Nephron (organoid): ENCODE measurements around the gene KCTD16.
A peak's percentile ranks its signal among the peaks of the same experiment; 100 is the strongest.

Experiments used
- H3K27ac Mint-ChIP-seq, 3 experiments: 2 replicates each; pipeline ENCODE4 v1.8.0; 2020; ENCODE audit warnings: mixed read lengths in 3 of 3, mild to moderate bottlenecking in 2 of 3, moderate library complexity in 1 of 3
- H3K27me3 Mint-ChIP-seq: 2 replicates; pipeline ENCODE4 v1.8.0; 2021; ENCODE audit warnings: low read depth, mild to moderate bottlenecking, moderate library complexity, mixed read lengths
- H3K36me3 Mint-ChIP-seq: 2 replicates; pipeline ENCODE4 v1.8.0; 2020; ENCODE audit warnings: low read depth, mixed read lengths
- H3K4me1 Mint-ChIP-seq: 2 replicates; pipeline ENCODE4 v1.8.0; 2020; ENCODE audit warnings: mixed read lengths
- H3K4me3 Mint-ChIP-seq, 3 experiments: 2 replicates each; pipeline ENCODE4 v1.8.0; 2020; ENCODE audit warnings: mild to moderate bottlenecking in 3 of 3, mixed read lengths in 3 of 3, moderate library complexity in 2 of 3
- H3K9me3 Mint-ChIP-seq: 2 replicates; pipeline ENCODE4 v1.8.0; 2020; ENCODE audit warnings: mixed read lengths
- CTCF ChIP-seq, 3 experiments: fragments of 200-600 bp; sonication (generic); IDR thresholded peaks; one replicate each; pipeline ENCODE4 v1.5.0; 2021; ENCODE audit warnings: antibody characterized with exemption in 3 of 3; ENCODE audit not compliant: unreplicated experiment in 3 of 3

KCTD16 gene

GRCh38 chr5:144484124-144484897 lies 313.6 kb downstream of the KCTD16 start:
- Mint-ChIP-seq H3K27me3 (no peaks in the 10 kb centered on the region), H3K4me1 (peaks cover 9% of the 10 kb centered on the region), H3K4me3 (no peak overlapping the region), H3K9me3 (peaks cover 3% of the 10 kb centered on the region), H3K36me3 (no peaks in the 10 kb centered on the region), H3K27ac (no peak overlapping the region)
- TF ChIP-seq CTCF (IDR thresholded peaks at IDR 0.05; ENCODE audit: unreplicated experiment in 3 of 3), result no peak

DNA sequence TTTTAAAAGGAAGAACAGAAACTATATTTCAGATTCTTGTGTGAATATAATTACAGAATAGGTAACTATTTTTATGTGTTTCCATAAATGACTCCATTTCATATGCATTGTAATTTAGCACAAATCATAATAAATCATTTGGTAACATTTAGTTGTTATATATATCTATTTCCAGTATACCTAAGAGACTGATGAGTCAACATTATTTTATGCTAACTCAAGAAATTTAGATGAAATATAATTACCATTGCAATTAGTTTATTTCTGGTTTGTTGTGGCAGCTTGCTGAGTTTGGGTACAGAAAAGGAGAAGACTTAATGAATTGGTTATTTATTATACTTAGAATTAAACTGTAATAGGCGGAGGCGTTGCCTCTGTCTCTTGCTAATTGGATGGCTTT lies 314.9 kb downstream of the KCTD16 start:
- peaks cover 4% of the 10 kb centered on the region for H3K36me3 Mint-ChIP-seq
- no peak overlapping the region for H3K4me3 Mint-ChIP-seq
- TF ChIP-seq CTCF (IDR thresholded peaks at IDR 0.05; ENCODE audit: unreplicated experiment in 3 of 3), result no peak
- H3K9me3 Mint-ChIP-seq, result peaks cover 8% of the 10 kb centered on the region
- H3K27ac Mint-ChIP-seq, result no peak overlapping the region
- H3K27me3 Mint-ChIP-seq, result no peaks in the 10 kb centered on the region
- H3K4me1 Mint-ChIP-seq, result no peaks in the 10 kb centered on the region

DNA sequence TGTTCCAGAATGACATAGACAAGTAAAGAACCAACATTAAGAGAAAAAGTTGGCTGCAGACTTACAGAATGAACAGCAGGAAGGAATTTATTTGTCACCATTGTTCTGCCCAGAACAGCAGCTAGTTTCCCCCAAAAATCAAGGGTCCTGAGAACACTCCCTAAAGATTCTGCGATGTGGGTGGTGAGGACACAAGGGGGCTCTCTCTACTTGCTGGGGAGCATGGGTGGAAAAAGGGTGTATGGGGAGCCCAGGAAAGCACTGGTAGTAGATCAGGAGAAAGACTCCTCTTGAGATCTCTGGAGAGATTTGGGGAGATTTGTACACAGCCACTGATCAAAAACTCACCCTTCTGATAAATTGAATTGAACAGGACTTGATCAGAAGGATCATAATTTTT lies 316.5 kb downstream of the KCTD16 start:
- Mint-ChIP-seq H3K4me3 (no peak overlapping the region), H3K4me1 (no peaks in the 10 kb centered on the region), H3K9me3 (peaks cover 18% of the 10 kb centered on the region), H3K36me3 (peaks cover 4% of the 10 kb centered on the region), H3K27ac (no peak overlapping the region), H3K27me3 (no peaks in the 10 kb centered on the region)
- no peak for TF ChIP-seq CTCF (IDR thresholded peaks at IDR 0.05; ENCODE audit: unreplicated experiment in 3 of 3)

DNA sequence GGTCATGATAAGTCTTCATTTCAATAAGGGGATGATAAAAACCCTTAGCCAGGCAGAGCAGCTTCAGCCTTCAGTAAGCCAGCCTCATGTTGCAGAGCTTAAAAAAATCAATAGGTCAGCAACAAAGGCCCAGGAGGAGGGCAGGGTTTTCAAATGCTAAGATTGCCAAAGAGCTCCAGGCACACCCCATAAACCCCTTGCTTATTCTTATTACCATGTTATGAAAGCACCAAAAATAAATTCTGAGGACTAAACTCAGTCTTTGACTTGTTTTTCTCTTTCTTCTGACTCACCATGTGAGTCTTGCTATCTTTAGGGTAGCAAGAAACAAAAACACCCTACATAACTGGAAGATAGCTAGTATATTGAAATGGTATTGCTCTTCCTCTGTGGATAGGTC lies 317.1 kb downstream of the KCTD16 start:
- Mint-ChIP-seq H3K4me1 (no peaks in the 10 kb centered on the region), H3K4me3 (no peak overlapping the region), H3K27ac (peak overlapping the region in 1 of 3 experiments; percentile 5), H3K36me3 (peaks cover 4% of the 10 kb centered on the region), H3K9me3 (peaks cover 18% of the 10 kb centered on the region), H3K27me3 (no peaks in the 10 kb centered on the region)
- TF ChIP-seq CTCF (IDR thresholded peaks at IDR 0.05; ENCODE audit: unreplicated experiment in 3 of 3), result no peak

- H3K4me1 Mint-ChIP-seq, result no peaks in the 10 kb centered on the region
- no peaks in the 10 kb centered on the region for H3K36me3 Mint-ChIP-seq
- H3K9me3 Mint-ChIP-seq, result peaks cover 19% of the 10 kb centered on the region
- H3K4me3 Mint-ChIP-seq, result no peak overlapping the region
- TF ChIP-seq CTCF (IDR thresholded peaks at IDR 0.05; ENCODE audit: unreplicated experiment in 3 of 3), result no peak
- H3K27ac Mint-ChIP-seq, result no peak overlapping the region
- H3K27me3 Mint-ChIP-seq, result peaks cover 3% of the 10 kb centered on the region
These were observed 332.4 kb downstream of the KCTD16 start for GRCh38 chr5:144503123-144503522.
